CD14-positive monocyte (primary cell): ENCODE data around the gene NLRC3. TPM values are rescaled to one million over a fixed set of nuclear protein-coding genes. Genes with fewer than 3 reads are reported as not detected.

Experiments
- DNase-seq, 3 donors: peaks; one replicate each; pipeline ENCODE4 v3.0.0-alpha.2; 2011 to 2022
- H2AFZ ChIP-seq: 2 replicates; pipeline ENCODE4 v1.6.0; 2012; ENCODE audit warnings: mild to moderate bottlenecking, low read depth, low read length, inconsistent platforms; ENCODE audit not compliant: insufficient read depth, poor library complexity, severe bottlenecking
- H3K27ac ChIP-seq, 2 donors: 1 replicate in 1 of 2; 2 replicates in 1 of 2; pipeline ENCODE4 v1.5.1; 2012 to 2013; ENCODE audit warnings: low read length in 2 of 2, control low read depth in 1 of 2, inconsistent platforms in 1 of 2, low read depth in 1 of 2, mild to moderate bottlenecking in 1 of 2
- H3K27me3 ChIP-seq, 2 donors: one replicate each; pipeline versions ENCODE4 v1.6.0 to v1.6.1; 2011 to 2013; ENCODE audit warnings: low read length in 2 of 2; ENCODE audit not compliant: control insufficient read depth in 2 of 2, insufficient read depth in 2 of 2
- H3K36me3 ChIP-seq, 2 donors: replicated peaks in 1 of 2; 1 replicate in 1 of 2; 2 replicates in 1 of 2; pipeline versions ENCODE4 v1.5.1 to v1.6.1; 2012 to 2013; ENCODE audit warnings: low read length in 2 of 2, control low read depth in 1 of 2, inconsistent platforms in 1 of 2, mild to moderate bottlenecking in 1 of 2; ENCODE audit not compliant: insufficient read depth in 2 of 2, control insufficient read depth in 1 of 2
- H3K4me1 ChIP-seq, 2 donors: 1 replicate in 1 of 2; 2 replicates in 1 of 2; pipeline versions ENCODE4 v1.5.1 to v1.6.1; 2012 to 2013; ENCODE audit warnings: low read length in 2 of 2, control low read depth in 1 of 2, inconsistent platforms in 1 of 2, mild to moderate bottlenecking in 1 of 2, moderate library complexity in 1 of 2; ENCODE audit not compliant: insufficient read depth in 2 of 2, control insufficient read depth in 1 of 2
- H3K4me2 ChIP-seq: replicated peaks from 2 replicates; pipeline ENCODE3; 2012; ENCODE audit warnings: low read length, moderate library complexity, mild to moderate bottlenecking; ENCODE audit not compliant: poor library complexity, severe bottlenecking; ENCODE audit errors: extremely low read depth
- H3K4me3 ChIP-seq, 3 experiments: fragments of 200-600 bp in 1 of 3; sonication (generic) in 1 of 3; replicated peaks in 1 of 3; 1 replicate in 2 of 3; 2 replicates in 1 of 3; pipeline ENCODE4 v1.5.1; 2011 to 2013; ENCODE audit warnings: low read length in 3 of 3, mild to moderate bottlenecking in 3 of 3, control low read depth in 2 of 3, low read depth in 2 of 3, inconsistent platforms in 1 of 3, moderate library complexity in 1 of 3
- H3K79me2 ChIP-seq: 2 replicates; pipeline ENCODE4 v1.6.0; 2012; ENCODE audit warnings: mild to moderate bottlenecking, control low read depth, inconsistent platforms, low read length, moderate library complexity; ENCODE audit not compliant: insufficient read depth
- H3K9ac ChIP-seq: 2 replicates; pipeline ENCODE4 v1.6.0; 2017; ENCODE audit warnings: low read length, mild to moderate bottlenecking; ENCODE audit not compliant: insufficient read depth, poor library complexity, severe bottlenecking
- H3K9me3 ChIP-seq, 2 donors: replicated peaks in 1 of 2; 1 replicate in 1 of 2; 2 replicates in 1 of 2; pipeline versions ENCODE4 v1.5.1 to v1.6.1; 2012 to 2013; ENCODE audit warnings: low read length in 2 of 2, control low read depth in 1 of 2; ENCODE audit not compliant: control insufficient read depth in 1 of 2, insufficient read depth in 1 of 2
- H4K20me1 ChIP-seq: 2 replicates; pipeline ENCODE4 v1.6.0; 2012; ENCODE audit warnings: mild to moderate bottlenecking, low read length, control low read depth, moderate library complexity; ENCODE audit not compliant: insufficient read depth
- H3K27ac Mint-ChIP-seq, 7 donors: one replicate each; pipeline ENCODE4 v1.8.0; 2020; ENCODE audit warnings: mild to moderate bottlenecking in 7 of 7, mixed read lengths in 7 of 7, moderate library complexity in 6 of 7, inconsistent platforms in 2 of 7
- H3K27me3 Mint-ChIP-seq, 3 donors: one replicate each; pipeline ENCODE4 v1.8.0; 2021 to 2022; ENCODE audit warnings: low read depth in 3 of 3, mild to moderate bottlenecking in 3 of 3, mixed read lengths in 3 of 3, moderate library complexity in 3 of 3, inconsistent platforms in 1 of 3
- H3K36me3 Mint-ChIP-seq, 2 donors: one replicate each; pipeline ENCODE4 v1.8.0; 2020; ENCODE audit warnings: mixed read lengths in 2 of 2, inconsistent platforms in 1 of 2, mild to moderate bottlenecking in 1 of 2
- H3K4me1 Mint-ChIP-seq: one replicate; pipeline ENCODE4 v1.8.0; 2020; ENCODE audit warnings: mild to moderate bottlenecking, mixed read lengths
- H3K4me3 Mint-ChIP-seq, 2 donors: one replicate each; pipeline ENCODE4 v1.8.0; 2020; ENCODE audit warnings: mild to moderate bottlenecking in 2 of 2, mixed read lengths in 2 of 2, moderate library complexity in 1 of 2
- H3K9me3 Mint-ChIP-seq, 7 donors: one replicate each; pipeline ENCODE4 v1.8.0; 2020 to 2022; ENCODE audit warnings: mixed read lengths in 7 of 7, mild to moderate bottlenecking in 6 of 7, moderate library complexity in 6 of 7, inconsistent platforms in 2 of 7
- WGBS: methylation state at CpG from one replicate; pipeline ENCODE4 v1.1.5; 2013; ENCODE audit warnings: missing lambda C conversion rate; ENCODE audit not compliant: insufficient coverage; 5-methylcytosine and 5-hydroxymethylcytosine counted together
- intact Hi-C, 2 donors: fragments of 100-400 bp; cut with micrococcal nuclease; formaldehyde crosslinking; loops; one replicate each; pipeline versions ENCODE4 v1.15.0 to v1.15.1; 2023
- polyA plus RNA-seq, 3 donors: library from polyadenylated mRNA; depleted of rRNA in 1 of 3; unstranded in 2 of 3; stranded (reverse) in 1 of 3; fragments of 300-500 nt in 2 of 3; fragments of >200 nt in 1 of 3; fragmentation: Illumina TruSeq in 2 of 3; gene quantifications; 1 replicate in 2 of 3; 2 replicates in 1 of 3; pipeline ENCODE4 v1.2.3, GENCODE V29; 2012 to 2021
- TF ChIP-seq, protein P1 (sequence below): fragments of 200-600 bp; IDR thresholded peaks from one replicate; pipeline ENCODE4 v1.8.0; 2022; ENCODE audit warnings: antibody characterized with exemption, mild to moderate bottlenecking

NLRC3 gene
- polyA plus RNA-seq, 3 donors: 0.03 to 0.07 (median 0.06) TPM

DNA sequence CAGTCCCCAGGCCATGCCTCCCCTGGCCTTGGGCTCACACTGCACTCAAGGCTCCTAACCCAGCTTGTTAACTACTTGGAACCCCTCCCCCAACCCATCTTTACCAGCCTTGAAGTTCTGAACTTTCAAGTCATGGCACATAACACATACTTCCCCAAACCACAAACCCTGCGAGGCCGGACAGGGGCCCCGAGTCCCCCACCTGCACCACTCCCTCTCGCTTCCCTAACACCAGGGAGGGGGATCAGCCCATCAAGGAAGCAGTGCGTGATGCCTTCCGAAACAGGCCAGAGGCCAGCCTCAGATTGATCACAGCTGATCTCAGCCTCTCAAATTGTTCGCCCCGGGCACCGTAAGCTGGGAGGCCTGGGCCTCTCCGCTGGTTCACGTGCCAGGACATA is 3.0 kb upstream of the NLRC3 start:
- H3K36me3 Mint-ChIP-seq: peaks cover 40 to 50% of the 10 kb centered on the region in 2 donors
- no peaks in the 10 kb centered on the region for H3K79me2 ChIP-seq
- TF ChIP-seq, protein P1, sequence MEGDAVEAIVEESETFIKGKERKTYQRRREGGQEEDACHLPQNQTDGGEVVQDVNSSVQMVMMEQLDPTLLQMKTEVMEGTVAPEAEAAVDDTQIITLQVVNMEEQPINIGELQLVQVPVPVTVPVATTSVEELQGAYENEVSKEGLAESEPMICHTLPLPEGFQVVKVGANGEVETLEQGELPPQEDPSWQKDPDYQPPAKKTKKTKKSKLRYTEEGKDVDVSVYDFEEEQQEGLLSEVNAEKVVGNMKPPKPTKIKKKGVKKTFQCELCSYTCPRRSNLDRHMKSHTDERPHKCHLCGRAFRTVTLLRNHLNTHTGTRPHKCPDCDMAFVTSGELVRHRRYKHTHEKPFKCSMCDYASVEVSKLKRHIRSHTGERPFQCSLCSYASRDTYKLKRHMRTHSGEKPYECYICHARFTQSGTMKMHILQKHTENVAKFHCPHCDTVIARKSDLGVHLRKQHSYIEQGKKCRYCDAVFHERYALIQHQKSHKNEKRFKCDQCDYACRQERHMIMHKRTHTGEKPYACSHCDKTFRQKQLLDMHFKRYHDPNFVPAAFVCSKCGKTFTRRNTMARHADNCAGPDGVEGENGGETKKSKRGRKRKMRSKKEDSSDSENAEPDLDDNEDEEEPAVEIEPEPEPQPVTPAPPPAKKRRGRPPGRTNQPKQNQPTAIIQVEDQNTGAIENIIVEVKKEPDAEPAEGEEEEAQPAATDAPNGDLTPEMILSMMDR: no peak
- H2AFZ ChIP-seq: peak overlapping the region; percentile 44
- peaks cover 0 to 31% of the 10 kb centered on the region in 2 donors for H3K27me3 ChIP-seq
- H3K9me3 Mint-ChIP-seq: peaks cover 0 to 7% (median 2%) of the 10 kb centered on the region in 7 donors
- intact Hi-C loops: loop anchor here in 1 of 2 donors (10.0 kb wide), 1 partner anchor 65 kb away; no protein-coding TSS in a partner anchor
- peak overlapping the region; percentile 31 to 81 for H3K4me3 Mint-ChIP-seq
- H3K4me1 Mint-ChIP-seq: peaks cover 47% of the 10 kb centered on the region
- H3K27me3 Mint-ChIP-seq: peaks cover 39 to 67% (median 44%) of the 10 kb centered on the region in 3 donors
- H3K27ac Mint-ChIP-seq: no peak overlapping the region
- no peaks in the 10 kb centered on the region for H3K9me3 ChIP-seq
- peaks cover 17 to 32% of the 10 kb centered on the region in 2 donors for H3K36me3 ChIP-seq
- H4K20me1 ChIP-seq: no peaks in the 10 kb centered on the region
- peaks cover 41 to 45% of the 10 kb centered on the region in 2 donors for H3K4me1 ChIP-seq
- H3K4me3 ChIP-seq: no peak overlapping the region
- under 1% methylated on average over 11 of the region's 11 CpGs for WGBS
- DNase-seq: peak in 1 of 3 donors; percentile 33
- no peak overlapping the region for H3K27ac ChIP-seq
- peak overlapping the region; percentile 7 for H3K9ac ChIP-seq
- peak overlapping the region; percentile 38 for H3K4me2 ChIP-seq

DNA sequence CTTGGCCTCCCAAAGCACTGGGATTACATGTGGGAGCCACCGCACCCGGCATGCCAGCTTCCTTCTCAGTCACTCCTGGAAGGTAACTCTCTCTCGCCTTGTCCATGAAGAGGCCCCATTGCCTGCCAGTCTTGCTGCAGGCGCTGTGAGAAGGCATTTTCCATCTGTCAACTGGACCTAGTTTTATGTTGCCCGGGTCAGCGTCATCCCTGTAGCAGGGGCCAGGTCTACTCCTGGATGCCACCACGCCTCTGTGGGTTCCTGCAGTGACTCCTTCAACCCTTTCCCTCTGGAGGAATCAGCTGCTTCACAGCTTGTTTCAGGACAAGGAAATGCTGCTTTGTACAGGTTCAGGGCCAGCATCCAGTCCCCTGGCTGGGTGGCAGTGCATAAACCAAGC is 2.6 kb upstream of the NLRC3 start:
- no peak for DNase-seq
- H4K20me1 ChIP-seq: no peaks in the 10 kb centered on the region
- H3K4me1 ChIP-seq: peaks cover 41 to 45% of the 10 kb centered on the region in 2 donors
- H3K36me3 Mint-ChIP-seq: peaks cover 37 to 45% of the 10 kb centered on the region in 2 donors
- WGBS: 75% methylated on average over 7 of the region's 7 CpGs
- peak overlapping the region; percentile 38 for H3K4me2 ChIP-seq
- H3K27me3 Mint-ChIP-seq: peaks cover 41 to 70% (median 44%) of the 10 kb centered on the region in 3 donors
- H2AFZ ChIP-seq: no peak overlapping the region
- TF ChIP-seq, protein P1: no peak
- peak overlapping the region in 1 of 2 donors; percentile 81 for H3K4me3 Mint-ChIP-seq
- peaks cover 0 to 31% of the 10 kb centered on the region in 2 donors for H3K27me3 ChIP-seq
- H3K27ac ChIP-seq: no peak overlapping the region
- H3K4me3 ChIP-seq: no peak overlapping the region
- no peaks in the 10 kb centered on the region for H3K9me3 ChIP-seq
- peaks cover 17 to 30% of the 10 kb centered on the region in 2 donors for H3K36me3 ChIP-seq
- no peak overlapping the region for H3K9ac ChIP-seq
- peak overlapping the region in 2 of 7 donors; percentile 3 to 21 for H3K27ac Mint-ChIP-seq
- H3K79me2 ChIP-seq: no peaks in the 10 kb centered on the region
- peaks cover 0 to 7% (median 2%) of the 10 kb centered on the region in 7 donors for H3K9me3 Mint-ChIP-seq
- H3K4me1 Mint-ChIP-seq: peaks cover 47% of the 10 kb centered on the region
- intact Hi-C loops: loop anchor here in 1 of 2 donors (10.0 kb wide), 1 partner anchor 65 kb away; no protein-coding TSS in a partner anchor
